ENCODE results near the gene MOB4. TPM values are rescaled to one million over a fixed set of nuclear protein-coding genes. Genes with fewer than 3 reads are reported as not detected.

MOB4 gene
- 21.0 and 41.7 TPM in 2 replicates for total RNA-seq

GRCh38 chr2:197515739-197516392 is at the start of gene MOB4:
Gene MOB4, plus strand, starts transcription at chr2:197516066. Its CDS starts 21 bp downstream, at chr2:197516087.

GRCh38 chr2:197499594-197500502 is 16.0 kb upstream of the MOB4 start, which contains the start of the genes HSPD1 and HSPE1:
Gene HSPD1, minus strand, starts transcription at chr2:197499840. Its CDS starts 992 bp downstream, at chr2:197498848.
Gene HSPE1, plus strand, starts transcription at chr2:197500379. Its CDS starts 58 bp downstream, at chr2:197500437.

Small RNA genes lying within 50 kb of the gene (small RNA-seq; reads per million reads assigned to genes)
- not detected for gene AC020550.1 (ENCODE audit: low replicate concordance)

Other genes with a start within 250 kb of the MOB4 start
- 3.1 and 11.5 TPM in 2 replicates for gene ANKRD44, start 205.3 kb upstream of the MOB4 start, total RNA-seq
- 267 and 291 TPM in 2 replicates for gene SF3B1, start 81.0 kb upstream of the MOB4 start, total RNA-seq
- 41.6 and 68.9 TPM in 2 replicates for gene COQ10B, start 62.5 kb upstream of the MOB4 start, total RNA-seq
- 220 and 229 TPM in 2 replicates for gene HSPD1, start 16.2 kb upstream of the MOB4 start, total RNA-seq
- gene HSPE1, start 15.7 kb upstream of the MOB4 start, total RNA-seq, result 38.7 and 58.8 TPM in 2 replicates
- 4.0 TPM in 1 of 2 replicates, not detected in the other for gene RFTN2, start 159.5 kb downstream of the MOB4 start, total RNA-seq
- 4.4 and 14.0 TPM in 2 replicates for gene MARS2, start 189.3 kb downstream of the MOB4 start, total RNA-seq